Limb (tissue), 2 donors: ENCODE data around the gene HDAC4.
"Not testable (repeated sequence)": the region's sequence is repeated elsewhere in the genome, so short reads cannot be mapped to it uniquely, and the experiment has no call there.

Experiments used
- DNase-seq, 2 donors: peaks; one replicate each; pipeline ENCODE4 v3.0.0-alpha.2; 2016; ENCODE audit errors: extremely low spot score in 2 of 2

Gene HDAC4

GRCh38 chr2:239400596-239401066 is at the start of gene HDAC4:
HDAC4 (minus strand) TSS chr2:239401020; CDS start chr2:239352699, 48,321 bp downstream.
- peak in 1 of 2 donors; percentile 63 for DNase-seq

GRCh38 chr2:239449468-239449867 is 48.6 kb upstream of the HDAC4 start:
- DNase-seq, result not testable (repeated sequence)

GRCh38 chr2:239445771-239446524 is 45.1 kb upstream of the HDAC4 start:
- DNase-seq, result peak in 1 of 2 donors; percentile 70

GRCh38 chr2:239444626-239445577 is 44.1 kb upstream of the HDAC4 start:
- DNase-seq, result no peak

GRCh38 chr2:239443666-239444567 is 43.1 kb upstream of the HDAC4 start:
- DNase-seq, result no peak

- DNase-seq, result no peak
Observed at GRCh38 chr2:239443102-239443620, 42.3 kb upstream of the HDAC4 start.

- DNase-seq, result no peak
Observed at GRCh38 chr2:239442192-239442591, 41.4 kb upstream of the HDAC4 start.

- DNase-seq, result no peak
Observed at GRCh38 chr2:239441261-239442078, 40.6 kb upstream of the HDAC4 start.

- DNase-seq, result peak; percentile 9 to 70
Observed at GRCh38 chr2:239440511-239440959, 39.7 kb upstream of the HDAC4 start.

GRCh38 chr2:239439754-239440315 is 39.0 kb upstream of the HDAC4 start:
- DNase-seq, result no peak

GRCh38 chr2:239438995-239439753 is 38.4 kb upstream of the HDAC4 start:
- no peak for DNase-seq

GRCh38 chr2:239438368-239438767 is 37.5 kb upstream of the HDAC4 start:
- DNase-seq, result no peak

- DNase-seq, result no peak
Observed at GRCh38 chr2:239436669-239437335, 36.0 kb upstream of the HDAC4 start.

GRCh38 chr2:239436076-239436475 is 35.3 kb upstream of the HDAC4 start:
- no peak for DNase-seq

GRCh38 chr2:239433777-239434403 is 33.1 kb upstream of the HDAC4 start:
- DNase-seq, result no peak

GRCh38 chr2:239432174-239432573 is 31.4 kb upstream of the HDAC4 start:
- DNase-seq, result no peak

- DNase-seq, result no peak
Observed at GRCh38 chr2:239431536-239431935, 30.7 kb upstream of the HDAC4 start.
